GM21423 (cell line): Measurements from ENCODE around the gene AGAP1.

Source experiments
- ATAC-seq: cut with Tn5 transposase; IDR thresholded peaks from one replicate; pipeline ENCODE4 v1.9.1; 2021; ENCODE audit warnings: mild to moderate bottlenecking, moderate library complexity; ENCODE audit not compliant: unreplicated experiment

AGAP1 gene

GRCh38 chr2:235833971-235834620 is 340.3 kb downstream of the AGAP1 start:
- no peak for ATAC-seq

- no peak for ATAC-seq
Measured at GRCh38 chr2:235834781-235835180, 340.9 kb downstream of the AGAP1 start.

GRCh38 chr2:235835810-235836209 is 342.0 kb downstream of the AGAP1 start:
- no peak for ATAC-seq

- no peak for ATAC-seq
Measured at GRCh38 chr2:235836491-235836911, 342.7 kb downstream of the AGAP1 start.

- no peak for ATAC-seq
Measured at GRCh38 chr2:235839226-235839625, 345.4 kb downstream of the AGAP1 start.

GRCh38 chr2:235839974-235840373 is 346.1 kb downstream of the AGAP1 start:
- ATAC-seq: no peak

GRCh38 chr2:235841863-235842262 is 348.0 kb downstream of the AGAP1 start:
- ATAC-seq: no peak

- no peak for ATAC-seq
Measured at GRCh38 chr2:235842941-235843340, 349.1 kb downstream of the AGAP1 start.

- no peak for ATAC-seq
Measured at GRCh38 chr2:235843591-235844395, 349.9 kb downstream of the AGAP1 start.

GRCh38 chr2:235844561-235844960 is 350.7 kb downstream of the AGAP1 start:
- ATAC-seq: no peak

- no peak for ATAC-seq
Measured at GRCh38 chr2:235845245-235845644, 351.4 kb downstream of the AGAP1 start.

GRCh38 chr2:235847576-235847975 is 353.7 kb downstream of the AGAP1 start:
- ATAC-seq: no peak

GRCh38 chr2:235848055-235848454 is 354.2 kb downstream of the AGAP1 start:
- ATAC-seq: no peak

- ATAC-seq: no peak
Measured at GRCh38 chr2:235848946-235849345, 355.1 kb downstream of the AGAP1 start.

GRCh38 chr2:235849489-235849888 is 355.6 kb downstream of the AGAP1 start:
- ATAC-seq: no peak

GRCh38 chr2:235850289-235850688 is 356.4 kb downstream of the AGAP1 start:
- ATAC-seq: no peak

GRCh38 chr2:235850771-235851551 is 357.1 kb downstream of the AGAP1 start:
- no peak for ATAC-seq

- no peak for ATAC-seq
Measured at GRCh38 chr2:235851828-235852525, 358.1 kb downstream of the AGAP1 start.

- ATAC-seq: no peak
Measured at GRCh38 chr2:235852526-235852920, 358.7 kb downstream of the AGAP1 start.

GRCh38 chr2:235854276-235854675 is 360.4 kb downstream of the AGAP1 start:
- ATAC-seq: no peak

GRCh38 chr2:235855011-235855410 is 361.2 kb downstream of the AGAP1 start:
- no peak for ATAC-seq
